K562 (cell line): Measurements from ENCODE around the gene PLP2. TPM values are rescaled to one million over a fixed set of nuclear protein-coding genes. Genes with fewer than 3 reads are reported as not detected.

Experiments used
- ARHGAP35 ChIP-seq: fragments of 450-650 bp; IDR thresholded peaks from 2 replicates; pipeline ENCODE4 v1.6.1; 2018; ENCODE audit not compliant: partially characterized antibody
- ETS2 ChIP-seq: IDR thresholded peaks from 2 replicates; pipeline ENCODE4 v1.6.1; 2016; ENCODE audit warnings: borderline replicate concordance, missing genetic modification characterization, mild to moderate bottlenecking, moderate library complexity, missing compliant biosample characterization; ENCODE audit not compliant: poor library complexity, severe bottlenecking
- GATA2 ChIP-seq: sonication (generic); formaldehyde crosslinking; IDR thresholded peaks from 2 replicates; pipeline ENCODE4 v1.4.0; 2020; ENCODE audit warnings: mild to moderate bottlenecking, missing genetic modification reagents
- GTF2B ChIP-seq: IDR thresholded peaks from 2 replicates; pipeline ENCODE4 v1.6.1; 2011; ENCODE audit not compliant: insufficient read length; ENCODE audit errors: extremely low read depth
- GTF3C2 ChIP-seq: IDR thresholded peaks from 3 replicates; pipeline ENCODE4 v1.6.1; 2011; ENCODE audit warnings: borderline replicate concordance, mild to moderate bottlenecking, moderate library complexity; ENCODE audit not compliant: insufficient read length; ENCODE audit errors: extremely low read depth
- HNRNPUL1 ChIP-seq: fragments of 200-400 bp; formaldehyde crosslinking; IDR thresholded peaks from 2 replicates; pipeline ENCODE4 v1.6.1; 2017; ENCODE audit warnings: low read length
- KDM2B ChIP-seq: fragments of 250-450 bp; sonication (Bioruptor Pico); IDR thresholded peaks from 2 replicates; pipeline ENCODE4 v1.8.0; 2021; ENCODE audit warnings: mild to moderate bottlenecking, moderate library complexity
- ZBTB26 ChIP-seq: fragments of 450-650 bp; formaldehyde crosslinking; IDR thresholded peaks from 2 replicates; pipeline ENCODE4 v1.4.0; 2022; ENCODE audit warnings: missing genetic modification characterization
- ZNF124 ChIP-seq: sonication (generic); formaldehyde crosslinking; IDR thresholded peaks from 2 replicates; pipeline ENCODE4 v1.8.1; 2022; ENCODE audit warnings: missing genetic modification reagents
- ZNF165 ChIP-seq: fragments of 250-450 bp; sonication (Bioruptor Pico); IDR thresholded peaks from 2 replicates; pipeline ENCODE4 v1.4.0; 2020; ENCODE audit warnings: borderline replicate concordance
- ZNF184 ChIP-seq: sonication (generic); formaldehyde crosslinking; IDR thresholded peaks from 2 replicates; pipeline ENCODE4 v1.5.0; 2020; ENCODE audit warnings: missing genetic modification reagents
- ZNF274 ChIP-seq: IDR thresholded peaks from 2 replicates; pipeline ENCODE4 v1.6.1; 2011; ENCODE audit warnings: low read depth, mild to moderate bottlenecking, low read length, moderate library complexity, borderline replicate concordance
- ZNF318 ChIP-seq, 2 experiments: fragments of 450-650 bp; IDR thresholded peaks; 2 replicates each; pipeline ENCODE4 v1.6.1; 2016; ENCODE audit warnings: mild to moderate bottlenecking in 2 of 2, borderline replicate concordance in 1 of 2, low read depth in 1 of 2, moderate library complexity in 1 of 2
- polyA plus RNA-seq, 8 experiments: library from polyadenylated mRNA; depleted of rRNA in 4 of 8; stranded (reverse) in 5 of 8; unstranded in 3 of 8; fragments of >200 nt; fragmentation: Nextera tagmentation in 2 of 8; fragmentation: Illumina TruSeq in 1 of 8; extraction: Ambion mirVana in 2 of 8; extraction: Trizol in 1 of 8; gene quantifications; 2 replicates each; pipeline versions ENCODE4 v1.2.1 to v1.2.3, GENCODE V29; 2011 to 2014; ENCODE audit warnings: inconsistent platforms in 1 of 8, missing spikeins in 1 of 8
- total RNA-seq, 7 experiments: library from RNA; depleted of rRNA in 6 of 7; stranded (reverse); fragments of >200 nt in 6 of 7; fragmentation: Illumina TruSeq in 2 of 7; extraction: Trizol in 2 of 7; gene quantifications; 2 replicates each; pipeline versions ENCODE4 v1.2.1 to v1.2.3, GENCODE V29; 2011 to 2021; ENCODE audit warnings: low replicate concordance in 1 of 7

The PLP2 gene
- total and polyA plus RNA-seq, 9 of the 15 experiments (the other 6 are each of a cell fraction or from before 2014, with no cell fraction given) = 34.7 to 236 (median 112) TPM

GRCh38 chrX:49163555-49164419 lies 7.9 kb upstream of the PLP2 start (continued):
- TF ChIP-seq GTF3C2 (no peak), ZNF184 (CRISPR knock-in tag) (no peak), ZNF124 (CRISPR knock-in tag) (no peak), GATA2 (CRISPR knock-in tag) (no peak), ZNF165 (CRISPR knock-in tag) (no peak), ETS2 (tag) (no peak), ZNF274 (no peak), ARHGAP35 (no peak), ZNF318 (IDR thresholded peaks at IDR 0.05; ENCODE audit: borderline replicate concordance in 1 of 2, low read depth in 1 of 2) (no peak), KDM2B (CRISPR knock-in tag) (no peak), ZBTB26 (CRISPR knock-in tag) (no peak), GTF2B (no peak), HNRNPUL1 (no peak)
